Liver (tissue), 9 donors: ENCODE measurements around the gene SLC17A9. TPM values are rescaled to one million over a fixed set of nuclear protein-coding genes. Genes with fewer than 3 reads are reported as not detected.

Source experiments
- DNase-seq: peaks from one replicate; pipeline ENCODE4 v3.0.0-alpha.2; 2017; ENCODE audit warnings: low spot score
- H3K27ac ChIP-seq, 2 donors: one replicate each; pipeline ENCODE4 v1.7.0; 2013; ENCODE audit warnings: inconsistent platforms in 2 of 2, low read length in 2 of 2, control low read depth in 1 of 2, low read depth in 1 of 2, mild to moderate bottlenecking in 1 of 2
- H3K27me3 ChIP-seq, 4 donors: one replicate each; pipeline versions ENCODE4 v1.6.1 to v1.7.0; 2013; ENCODE audit warnings: low read length in 3 of 4, inconsistent platforms in 1 of 4, mild to moderate bottlenecking in 1 of 4, moderate library complexity in 1 of 4; ENCODE audit not compliant: control insufficient read depth in 4 of 4, insufficient read depth in 4 of 4
- H3K36me3 ChIP-seq, 4 donors: one replicate each; pipeline versions ENCODE4 v1.6.1 to v1.7.0; 2013; ENCODE audit warnings: low read length in 3 of 4, mild to moderate bottlenecking in 3 of 4, low read depth in 1 of 4, moderate library complexity in 1 of 4; ENCODE audit not compliant: control insufficient read depth in 4 of 4, insufficient read depth in 3 of 4
- H3K4me1 ChIP-seq, 4 donors: one replicate each; pipeline versions ENCODE4 v1.6.1 to v1.7.0; 2013; ENCODE audit warnings: low read length in 3 of 4, mild to moderate bottlenecking in 3 of 4, moderate library complexity in 1 of 4; ENCODE audit not compliant: control insufficient read depth in 4 of 4, insufficient read depth in 4 of 4
- H3K4me3 ChIP-seq, 3 donors: one replicate each; pipeline versions ENCODE4 v1.6.1 to v1.7.0; 2013; ENCODE audit warnings: low read length in 3 of 3, control low read depth in 1 of 3, low read depth in 1 of 3, mild to moderate bottlenecking in 1 of 3
- H3K9ac ChIP-seq, 2 donors: one replicate each; pipeline ENCODE4 v1.7.0; 2013; ENCODE audit warnings: low read length in 2 of 2, mild to moderate bottlenecking in 2 of 2, moderate library complexity in 2 of 2, control low read depth in 1 of 2, low read depth in 1 of 2
- H3K9me3 ChIP-seq, 4 donors: one replicate each; pipeline versions ENCODE4 v1.6.1 to v1.7.0; 2013; ENCODE audit warnings: low read length in 3 of 4; ENCODE audit not compliant: control insufficient read depth in 4 of 4
- FOXA2 ChIP-seq: IDR thresholded peaks from 2 replicates; pipeline ENCODE4 v1.6.1; 2016; ENCODE audit warnings: antibody characterized with exemption
- NR2F2 ChIP-seq: IDR thresholded peaks from 2 replicates; pipeline ENCODE4 v1.6.1; 2016; ENCODE audit warnings: antibody characterized with exemption
- RXRA ChIP-seq, 2 donors: IDR thresholded peaks; 2 replicates each; pipeline ENCODE4 v1.6.1; 2017 to 2018; ENCODE audit warnings: antibody characterized with exemption in 2 of 2, mild to moderate bottlenecking in 1 of 2
- SP1 ChIP-seq: IDR thresholded peaks from 2 replicates; pipeline ENCODE4 v1.6.1; 2018; ENCODE audit warnings: antibody characterized with exemption, mild to moderate bottlenecking
- TAF1 ChIP-seq: conservative IDR thresholded peaks from 2 replicates; pipeline ENCODE4 v1.6.1; 2016; ENCODE audit warnings: antibody characterized with exemption, mild to moderate bottlenecking
- YY1 ChIP-seq: IDR thresholded peaks from 2 replicates; pipeline ENCODE4 v1.6.1; 2016; ENCODE audit warnings: antibody characterized with exemption, mild to moderate bottlenecking
- WGBS: extraction: QIAGEN DNeasy Blood & Tissue Kit; methylation state at CpG from one replicate; pipeline ENCODE4 v1.1.7; 2013; 5-methylcytosine and 5-hydroxymethylcytosine counted together
- polyA plus RNA-seq, 2 donors: library from polyadenylated mRNA; stranded (reverse) in 1 of 2; unstranded in 1 of 2; fragments of 200-250 nt in 1 of 2; fragments of >200 nt in 1 of 2; fragmentation: Nextera tagmentation in 1 of 2; extraction: Ambion mirVana in 1 of 2; gene quantifications; one replicate each; pipeline versions ENCODE4 v1.2.1 to v1.2.3, GENCODE V29; 2013 to 2015
- total RNA-seq, 2 donors: library from RNA; depleted of rRNA; stranded (reverse); fragments of >200 nt; gene quantifications; one replicate each; pipeline ENCODE4 v1.2.3, GENCODE V29; 2014
- TF ChIP-seq, protein P1 (sequence below): IDR thresholded peaks from 2 replicates; pipeline ENCODE4 v1.6.1; 2016; ENCODE audit warnings: antibody characterized with exemption
- TF ChIP-seq, protein P2 (sequence below): IDR thresholded peaks from 2 replicates; pipeline ENCODE4 v1.6.1; 2016; ENCODE audit warnings: antibody characterized with exemption
- TF ChIP-seq, protein P3 (sequence below): IDR thresholded peaks from 2 replicates; pipeline ENCODE4 v1.6.1; 2016; ENCODE audit warnings: antibody characterized with exemption, mild to moderate bottlenecking
- donor health status: healthy.
- donor health status: healthy.
- donor health status: healthy.
- donor health status: healthy.
- donor health status: healthy.

The SLC17A9 gene
- total and polyA plus RNA-seq, 4 donors, result 16.0 to 138 (median 64.6) TPM

DNA sequence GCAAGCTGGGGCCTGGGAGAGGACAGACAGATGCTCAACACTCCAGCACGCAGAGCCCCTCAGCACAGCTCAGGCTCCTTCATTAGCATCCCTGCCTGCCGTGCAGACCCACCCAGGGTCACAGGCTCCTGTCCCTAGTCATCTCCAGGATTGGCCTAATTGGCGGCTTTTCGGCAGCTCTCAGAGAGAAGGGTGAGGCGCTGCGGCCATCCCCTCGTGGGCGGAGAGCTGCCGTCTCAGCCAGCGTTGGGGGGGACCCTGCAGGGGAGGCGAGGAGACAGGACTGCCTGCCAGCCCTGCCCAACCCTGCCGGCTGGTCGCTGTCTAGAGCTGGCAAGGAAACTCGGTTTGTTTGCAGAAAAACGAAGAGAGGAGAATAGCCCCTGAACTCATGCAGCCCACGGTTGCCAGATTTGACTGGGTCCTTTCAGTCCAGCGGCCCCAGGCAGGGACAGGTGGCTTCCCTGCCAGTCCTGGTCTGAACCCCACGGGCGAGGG lies 27.4 kb downstream of the SLC17A9 start:
- no peaks in the 10 kb centered on the region for H3K9me3 ChIP-seq
- H3K36me3 ChIP-seq, result no peaks in the 10 kb centered on the region
- DNase-seq, result no peak
- TF ChIP-seq, protein P1, sequence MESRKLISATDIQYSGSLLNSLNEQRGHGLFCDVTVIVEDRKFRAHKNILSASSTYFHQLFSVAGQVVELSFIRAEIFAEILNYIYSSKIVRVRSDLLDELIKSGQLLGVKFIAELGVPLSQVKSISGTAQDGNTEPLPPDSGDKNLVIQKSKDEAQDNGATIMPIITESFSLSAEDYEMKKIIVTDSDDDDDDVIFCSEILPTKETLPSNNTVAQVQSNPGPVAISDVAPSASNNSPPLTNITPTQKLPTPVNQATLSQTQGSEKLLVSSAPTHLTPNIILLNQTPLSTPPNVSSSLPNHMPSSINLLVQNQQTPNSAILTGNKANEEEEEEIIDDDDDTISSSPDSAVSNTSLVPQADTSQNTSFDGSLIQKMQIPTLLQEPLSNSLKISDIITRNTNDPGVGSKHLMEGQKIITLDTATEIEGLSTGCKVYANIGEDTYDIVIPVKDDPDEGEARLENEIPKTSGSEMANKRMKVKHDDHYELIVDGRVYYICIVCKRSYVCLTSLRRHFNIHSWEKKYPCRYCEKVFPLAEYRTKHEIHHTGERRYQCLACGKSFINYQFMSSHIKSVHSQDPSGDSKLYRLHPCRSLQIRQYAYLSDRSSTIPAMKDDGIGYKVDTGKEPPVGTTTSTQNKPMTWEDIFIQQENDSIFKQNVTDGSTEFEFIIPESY, result no peak
- TF ChIP-seq YY1 (no peak), RXRA (IDR thresholded peaks at IDR 0.05) (no peak), FOXA2 (no peak), NR2F2 (no peak)
- TF ChIP-seq, protein P2, sequence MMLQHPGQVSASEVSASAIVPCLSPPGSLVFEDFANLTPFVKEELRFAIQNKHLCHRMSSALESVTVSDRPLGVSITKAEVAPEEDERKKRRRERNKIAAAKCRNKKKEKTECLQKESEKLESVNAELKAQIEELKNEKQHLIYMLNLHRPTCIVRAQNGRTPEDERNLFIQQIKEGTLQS, result no peak
- H3K4me1 ChIP-seq, result no peaks in the 10 kb centered on the region
- H3K9ac ChIP-seq, result no peak overlapping the region
- H3K4me3 ChIP-seq, result no peak overlapping the region
- H3K27me3 ChIP-seq, result peaks cover 0 to 4% (median 4%) of the 10 kb centered on the region in 4 donors
- 24% methylated on average over 19 of the region's 19 CpGs for WGBS
- no peak overlapping the region for H3K27ac ChIP-seq

DNA sequence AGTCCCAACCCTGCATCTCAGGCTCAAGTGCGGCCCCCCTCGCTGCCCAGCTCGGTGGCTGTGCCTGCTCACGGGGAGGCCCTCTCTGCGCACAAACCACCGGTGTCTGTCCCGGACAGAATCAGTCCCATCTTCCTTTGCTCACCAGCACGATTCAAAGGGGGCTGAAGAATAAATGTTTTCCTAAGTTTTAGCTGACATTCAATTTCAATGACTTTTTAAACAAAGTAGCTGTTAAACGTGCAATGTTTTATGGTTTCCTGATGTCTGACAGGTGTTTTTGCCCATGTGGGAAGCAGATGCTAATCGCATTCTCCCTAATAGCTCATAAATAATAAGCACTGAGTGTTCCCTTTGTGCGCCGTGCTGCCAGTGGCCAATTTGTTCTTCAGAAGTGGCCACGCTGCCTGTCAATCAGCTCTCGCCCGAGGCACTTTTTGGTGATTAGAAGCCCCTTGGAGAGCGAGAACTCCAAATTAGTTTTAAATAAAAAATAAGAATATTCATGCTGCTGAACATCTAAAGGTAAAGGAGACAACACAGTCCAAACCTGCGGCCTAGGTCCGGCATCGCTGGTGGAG lies 28.0 kb downstream of the SLC17A9 start:
- peaks cover 0 to 4% (median 3%) of the 10 kb centered on the region in 4 donors for H3K27me3 ChIP-seq

More for the DNA sequence above, 28.0 kb downstream of the SLC17A9 start:
- H3K9me3 ChIP-seq, result no peaks in the 10 kb centered on the region
- TF ChIP-seq, protein P1, result no peak
- TF ChIP-seq TAF1, result no peak
- TF ChIP-seq SP1, result no peak
- TF ChIP-seq, protein P3, sequence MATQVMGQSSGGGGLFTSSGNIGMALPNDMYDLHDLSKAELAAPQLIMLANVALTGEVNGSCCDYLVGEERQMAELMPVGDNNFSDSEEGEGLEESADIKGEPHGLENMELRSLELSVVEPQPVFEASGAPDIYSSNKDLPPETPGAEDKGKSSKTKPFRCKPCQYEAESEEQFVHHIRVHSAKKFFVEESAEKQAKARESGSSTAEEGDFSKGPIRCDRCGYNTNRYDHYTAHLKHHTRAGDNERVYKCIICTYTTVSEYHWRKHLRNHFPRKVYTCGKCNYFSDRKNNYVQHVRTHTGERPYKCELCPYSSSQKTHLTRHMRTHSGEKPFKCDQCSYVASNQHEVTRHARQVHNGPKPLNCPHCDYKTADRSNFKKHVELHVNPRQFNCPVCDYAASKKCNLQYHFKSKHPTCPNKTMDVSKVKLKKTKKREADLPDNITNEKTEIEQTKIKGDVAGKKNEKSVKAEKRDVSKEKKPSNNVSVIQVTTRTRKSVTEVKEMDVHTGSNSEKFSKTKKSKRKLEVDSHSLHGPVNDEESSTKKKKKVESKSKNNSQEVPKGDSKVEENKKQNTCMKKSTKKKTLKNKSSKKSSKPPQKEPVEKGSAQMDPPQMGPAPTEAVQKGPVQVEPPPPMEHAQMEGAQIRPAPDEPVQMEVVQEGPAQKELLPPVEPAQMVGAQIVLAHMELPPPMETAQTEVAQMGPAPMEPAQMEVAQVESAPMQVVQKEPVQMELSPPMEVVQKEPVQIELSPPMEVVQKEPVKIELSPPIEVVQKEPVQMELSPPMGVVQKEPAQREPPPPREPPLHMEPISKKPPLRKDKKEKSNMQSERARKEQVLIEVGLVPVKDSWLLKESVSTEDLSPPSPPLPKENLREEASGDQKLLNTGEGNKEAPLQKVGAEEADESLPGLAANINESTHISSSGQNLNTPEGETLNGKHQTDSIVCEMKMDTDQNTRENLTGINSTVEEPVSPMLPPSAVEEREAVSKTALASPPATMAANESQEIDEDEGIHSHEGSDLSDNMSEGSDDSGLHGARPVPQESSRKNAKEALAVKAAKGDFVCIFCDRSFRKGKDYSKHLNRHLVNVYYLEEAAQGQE, result no peak
- TF ChIP-seq RXRA (IDR thresholded peaks at IDR 0.05), result no peak
- H3K9ac ChIP-seq, result no peak overlapping the region
- DNase-seq, result no peak
- H3K27ac ChIP-seq, result no peak overlapping the region
- 62% methylated on average over 19 of the region's 19 CpGs for WGBS
- H3K36me3 ChIP-seq, result no peaks in the 10 kb centered on the region
- no peak overlapping the region for H3K4me3 ChIP-seq
- H3K4me1 ChIP-seq, result no peaks in the 10 kb centered on the region
